Adipocyte (in vitro differentiated cells): ENCODE measurements around the gene UNC5B.
A peak's percentile ranks its signal among the peaks of the same experiment; 100 is the strongest.

ENCODE experiments used
- DNase-seq: peaks from one replicate; pipeline ENCODE4 v3.0.0-alpha.2; 2015; ENCODE audit warnings: low read depth
- H3K27me3 ChIP-seq: replicated peaks from 2 replicates; pipeline ENCODE4 v1.7.0; 2013; ENCODE audit warnings: mild to moderate bottlenecking, low read length, moderate library complexity; ENCODE audit not compliant: control insufficient read depth, insufficient read depth
- H3K36me3 ChIP-seq: 2 replicates; pipeline ENCODE4 v1.7.0; 2013; ENCODE audit warnings: low read length, mild to moderate bottlenecking, moderate library complexity; ENCODE audit not compliant: control insufficient read depth, insufficient read depth, severe bottlenecking
- H3K4me1 ChIP-seq: 2 replicates; pipeline ENCODE4 v1.7.0; 2013; ENCODE audit warnings: mild to moderate bottlenecking, low read length, moderate library complexity; ENCODE audit not compliant: control insufficient read depth, insufficient read depth
- H3K4me3 ChIP-seq: 2 replicates; pipeline ENCODE4 v1.7.0; 2013; ENCODE audit warnings: mild to moderate bottlenecking, low read length, moderate library complexity
- H3K9ac ChIP-seq: 2 replicates; pipeline ENCODE4 v1.7.0; 2013; ENCODE audit warnings: mild to moderate bottlenecking, low read length, moderate library complexity
- H3K9me3 ChIP-seq: 2 replicates; pipeline ENCODE4 v1.7.0; 2013; ENCODE audit warnings: mild to moderate bottlenecking, low read length, moderate library complexity; ENCODE audit not compliant: control insufficient read depth

Gene UNC5B

GRCh38 chr10:71212318-71213126 is at the start of gene UNC5B:
TSS of gene UNC5B (plus strand) at chr10:71212570. CDS start at chr10:71212986, 416 bp downstream.
- peak within 1 kb of the TSS; percentile 90 for H3K4me3 ChIP-seq
- peaks cover 25% of the 10 kb centered on the region for H3K27me3 ChIP-seq
- peak; percentile 96 for DNase-seq
- H3K36me3 ChIP-seq: no peaks in the 10 kb centered on the region
- H3K4me1 ChIP-seq: peaks cover 25% of the 10 kb centered on the region
- H3K9ac ChIP-seq: peak within 1 kb of the TSS; percentile 89
- H3K9me3 ChIP-seq: no peaks in the 10 kb centered on the region

- Histone ChIP-seq H3K4me3 (no peak overlapping the region), H3K36me3 (no peaks in the 10 kb centered on the region), H3K9ac (no peak overlapping the region), H3K27me3 (peaks cover 81% of the 10 kb centered on the region), H3K4me1 (no peaks in the 10 kb centered on the region), H3K9me3 (no peaks in the 10 kb centered on the region)
- no peak for DNase-seq
These were observed 38.9 kb upstream of the UNC5B start for GRCh38 chr10:71173466-71173865.

- Histone ChIP-seq H3K4me3 (no peak overlapping the region), H3K9ac (no peak overlapping the region), H3K9me3 (no peaks in the 10 kb centered on the region), H3K36me3 (no peaks in the 10 kb centered on the region), H3K27me3 (peaks cover 82% of the 10 kb centered on the region), H3K4me1 (no peaks in the 10 kb centered on the region)
- DNase-seq: no peak
These were observed 35.7 kb upstream of the UNC5B start for GRCh38 chr10:71176661-71177060.

GRCh38 chr10:71177651-71178199 is 34.6 kb upstream of the UNC5B start:
- no peak for DNase-seq
- H3K9me3 ChIP-seq: no peaks in the 10 kb centered on the region
- no peak overlapping the region for H3K4me3 ChIP-seq
- no peak overlapping the region for H3K9ac ChIP-seq
- H3K36me3 ChIP-seq: no peaks in the 10 kb centered on the region
- no peaks in the 10 kb centered on the region for H3K4me1 ChIP-seq
- H3K27me3 ChIP-seq: peaks cover 85% of the 10 kb centered on the region

- peaks cover 87% of the 10 kb centered on the region for H3K27me3 ChIP-seq
- H3K4me1 ChIP-seq: no peaks in the 10 kb centered on the region
- no peak overlapping the region for H3K9ac ChIP-seq
- H3K9me3 ChIP-seq: no peaks in the 10 kb centered on the region
- H3K4me3 ChIP-seq: no peak overlapping the region
- H3K36me3 ChIP-seq: no peaks in the 10 kb centered on the region
- no peak for DNase-seq
These were observed 33.5 kb upstream of the UNC5B start for GRCh38 chr10:71178880-71179279.

GRCh38 chr10:71179382-71179781 is 33.0 kb upstream of the UNC5B start:
- Histone ChIP-seq H3K4me3 (no peak overlapping the region), H3K36me3 (no peaks in the 10 kb centered on the region), H3K4me1 (no peaks in the 10 kb centered on the region), H3K9me3 (no peaks in the 10 kb centered on the region), H3K9ac (no peak overlapping the region), H3K27me3 (peaks cover 87% of the 10 kb centered on the region)
- no peak for DNase-seq

- DNase-seq: no peak
- peaks cover 67% of the 10 kb centered on the region for H3K27me3 ChIP-seq
- H3K4me3 ChIP-seq: no peak overlapping the region
- no peaks in the 10 kb centered on the region for H3K4me1 ChIP-seq
- H3K9me3 ChIP-seq: no peaks in the 10 kb centered on the region
- H3K9ac ChIP-seq: no peak overlapping the region
- no peaks in the 10 kb centered on the region for H3K36me3 ChIP-seq
These were observed 27.9 kb upstream of the UNC5B start for GRCh38 chr10:71184421-71184820.

GRCh38 chr10:71185209-71185608 is 27.2 kb upstream of the UNC5B start:
- no peak for DNase-seq
- peaks cover 66% of the 10 kb centered on the region for H3K27me3 ChIP-seq

GRCh38 chr10:71187197-71187596 is 25.2 kb upstream of the UNC5B start:
- H3K9me3 ChIP-seq: no peaks in the 10 kb centered on the region
- H3K4me3 ChIP-seq: no peak overlapping the region
- H3K27me3 ChIP-seq: peaks cover 75% of the 10 kb centered on the region
- DNase-seq: no peak
- no peaks in the 10 kb centered on the region for H3K36me3 ChIP-seq
- no peak overlapping the region for H3K9ac ChIP-seq
- no peaks in the 10 kb centered on the region for H3K4me1 ChIP-seq

More at GRCh38 chr10:71185209-71185608, 27.2 kb upstream of the UNC5B start:
- no peak overlapping the region for H3K9ac ChIP-seq
- H3K36me3 ChIP-seq: no peaks in the 10 kb centered on the region
- H3K4me3 ChIP-seq: no peak overlapping the region
- H3K9me3 ChIP-seq: no peaks in the 10 kb centered on the region
- no peaks in the 10 kb centered on the region for H3K4me1 ChIP-seq

GRCh38 chr10:71187600-71187999 is 24.8 kb upstream of the UNC5B start:
- peaks cover 72% of the 10 kb centered on the region for H3K27me3 ChIP-seq
- peak; percentile 10 for DNase-seq
- no peak overlapping the region for H3K4me3 ChIP-seq
- no peaks in the 10 kb centered on the region for H3K36me3 ChIP-seq
- no peaks in the 10 kb centered on the region for H3K9me3 ChIP-seq
- H3K9ac ChIP-seq: no peak overlapping the region
- H3K4me1 ChIP-seq: no peaks in the 10 kb centered on the region

- Histone ChIP-seq H3K27me3 (peaks cover 66% of the 10 kb centered on the region), H3K9me3 (no peaks in the 10 kb centered on the region), H3K4me3 (no peak overlapping the region), H3K4me1 (no peaks in the 10 kb centered on the region), H3K36me3 (no peaks in the 10 kb centered on the region), H3K9ac (no peak overlapping the region)
- DNase-seq: no peak
These were observed 24.2 kb upstream of the UNC5B start for GRCh38 chr10:71188201-71188600.
